Cerebellar nuclear complex (tissue), 1 donor: ENCODE results near the gene BEND5.

Source experiments
- DNase-seq, 2 experiments: peaks; one replicate each; lab custom pipeline; 2025; lab: John Stamatoyannopoulos, UW

Gene BEND5

DNA sequence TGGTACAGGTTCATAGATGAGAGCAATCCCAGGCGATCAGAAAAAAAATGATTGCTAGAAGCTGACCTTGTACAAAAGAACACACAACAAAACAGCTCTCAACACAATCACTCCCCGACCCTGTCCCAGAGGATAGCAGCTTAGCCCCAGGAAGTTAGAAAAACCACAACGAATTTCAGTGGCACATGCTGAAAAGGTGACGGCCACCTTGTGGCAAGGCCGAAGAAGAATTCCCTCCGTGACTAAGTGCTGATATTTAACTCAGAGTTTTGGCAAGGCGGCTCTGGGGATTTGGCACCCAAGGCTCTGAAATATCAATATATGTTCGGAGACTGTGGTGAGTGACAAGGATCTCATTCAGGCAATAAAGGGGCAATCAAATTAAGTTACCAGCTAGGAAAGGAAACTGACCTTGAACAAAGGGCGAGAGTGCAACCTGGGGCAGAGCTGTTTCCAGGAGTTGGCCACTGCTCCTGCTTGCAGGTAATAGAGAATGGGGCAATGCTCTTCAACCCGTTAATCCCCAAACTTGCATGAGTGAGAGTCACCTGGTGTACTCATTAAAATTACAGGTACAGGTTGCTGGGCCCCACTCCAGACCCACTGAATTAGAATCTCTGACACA is 96.2 kb downstream of the BEND5 start:
- no peak for DNase-seq

DNA sequence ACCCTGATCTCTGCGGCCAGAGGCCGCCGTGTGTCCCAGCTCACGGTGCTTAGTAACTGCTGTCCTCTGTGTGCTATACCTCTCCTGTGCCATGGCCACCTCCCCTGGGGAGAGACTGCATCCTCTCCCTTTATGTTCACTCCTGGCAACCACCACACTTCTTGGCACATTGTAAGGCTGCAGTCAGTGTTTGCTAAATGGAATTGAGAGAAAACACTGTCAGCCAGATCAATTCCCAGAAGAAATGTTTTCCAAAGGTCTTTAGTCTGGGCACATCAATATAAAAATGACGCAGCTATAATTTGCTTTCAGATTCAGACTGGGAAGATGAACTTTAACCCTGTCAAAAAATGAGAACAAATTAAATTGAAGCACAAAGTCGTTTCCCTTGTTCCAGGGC is 96.8 kb downstream of the BEND5 start:
- no peak for DNase-seq

DNA sequence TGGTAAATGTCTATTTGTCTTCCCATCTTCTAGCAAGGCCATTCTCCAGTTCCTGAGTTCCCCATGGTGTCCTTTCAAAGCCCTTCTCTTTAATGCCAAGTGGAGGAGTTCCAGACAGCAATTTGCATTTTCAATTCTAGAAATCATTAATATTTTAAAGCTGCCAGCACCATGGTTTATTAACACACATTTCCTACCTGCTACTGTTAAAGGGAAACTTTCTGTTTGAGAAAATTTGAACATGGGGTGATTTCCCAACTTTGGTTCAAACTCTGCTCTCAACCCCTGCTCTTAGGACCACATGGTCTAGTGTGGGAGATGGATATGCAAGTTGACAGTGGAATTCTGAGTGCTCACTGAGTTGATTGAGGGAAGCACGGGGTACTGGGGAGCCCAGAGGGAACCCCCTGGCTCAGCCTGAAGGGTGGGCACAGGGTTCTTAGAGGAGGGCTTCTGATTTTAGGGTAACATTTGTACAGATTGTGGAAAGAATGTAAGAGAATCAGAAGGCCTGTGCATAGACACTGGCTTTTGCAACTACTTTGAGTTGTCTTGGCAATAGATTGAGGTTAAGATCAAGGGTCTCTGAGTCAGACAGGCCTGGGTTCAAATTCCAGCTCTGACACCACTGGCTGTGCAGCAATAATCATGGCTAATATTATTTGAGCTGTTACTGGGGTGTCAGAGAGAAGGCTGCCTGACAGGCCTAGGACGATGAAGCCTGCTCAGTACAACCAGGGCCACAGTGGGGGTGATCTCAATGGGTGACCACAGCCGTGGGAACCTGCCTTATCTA is 97.8 kb downstream of the BEND5 start:
- DNase-seq = no peak
